ENCODE data around the gene PLCG1.
"Not testable (repeated sequence)": the region's sequence is repeated elsewhere in the genome, so short reads cannot be mapped to it uniquely, and the experiment has no call there.

The PLCG1 gene

DNA sequence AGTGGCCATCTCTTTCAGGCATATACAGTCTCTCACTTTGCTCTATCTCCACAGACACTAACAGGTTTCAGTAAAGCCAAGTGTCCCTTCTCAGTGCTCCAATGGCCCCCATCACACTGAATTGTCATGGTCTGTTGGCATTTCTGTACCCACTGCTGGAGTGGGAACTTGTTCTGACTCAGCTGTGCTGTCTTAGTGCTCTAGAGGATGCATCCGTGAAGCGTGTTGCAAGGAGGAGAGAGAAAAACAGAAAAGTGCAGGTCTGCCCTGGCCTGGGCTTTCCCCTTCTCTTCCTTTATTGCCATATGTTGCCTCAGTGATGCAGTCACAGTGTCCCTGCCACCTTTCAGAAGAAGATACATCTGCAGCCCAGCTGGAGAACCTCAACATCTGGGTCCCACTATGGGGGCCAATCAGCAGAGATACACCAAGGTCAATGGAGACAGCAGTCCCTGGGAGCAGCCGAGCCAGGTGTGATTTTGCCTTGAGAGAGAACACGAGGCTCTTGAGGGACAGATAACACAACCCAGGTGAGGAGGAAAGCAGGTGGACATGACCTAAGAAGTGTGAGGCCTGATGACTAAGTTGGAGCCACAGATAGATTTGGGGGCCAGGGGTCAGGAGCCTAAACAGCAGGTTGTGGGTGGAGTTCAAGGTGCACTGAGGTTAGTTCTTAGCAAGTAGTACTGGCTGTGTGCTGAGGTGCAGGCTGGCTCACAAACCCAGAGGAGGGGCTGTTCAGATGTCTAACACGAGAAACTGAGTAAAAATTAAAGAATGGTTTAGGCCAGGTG lies 5.6 kb upstream of the PLCG1 start:
- H3K9me3 ChIP-seq (ENCODE audit: insufficient read depth, low read length) = no peaks in the 10 kb centered on the region
- TF ChIP-seq, protein P1, sequence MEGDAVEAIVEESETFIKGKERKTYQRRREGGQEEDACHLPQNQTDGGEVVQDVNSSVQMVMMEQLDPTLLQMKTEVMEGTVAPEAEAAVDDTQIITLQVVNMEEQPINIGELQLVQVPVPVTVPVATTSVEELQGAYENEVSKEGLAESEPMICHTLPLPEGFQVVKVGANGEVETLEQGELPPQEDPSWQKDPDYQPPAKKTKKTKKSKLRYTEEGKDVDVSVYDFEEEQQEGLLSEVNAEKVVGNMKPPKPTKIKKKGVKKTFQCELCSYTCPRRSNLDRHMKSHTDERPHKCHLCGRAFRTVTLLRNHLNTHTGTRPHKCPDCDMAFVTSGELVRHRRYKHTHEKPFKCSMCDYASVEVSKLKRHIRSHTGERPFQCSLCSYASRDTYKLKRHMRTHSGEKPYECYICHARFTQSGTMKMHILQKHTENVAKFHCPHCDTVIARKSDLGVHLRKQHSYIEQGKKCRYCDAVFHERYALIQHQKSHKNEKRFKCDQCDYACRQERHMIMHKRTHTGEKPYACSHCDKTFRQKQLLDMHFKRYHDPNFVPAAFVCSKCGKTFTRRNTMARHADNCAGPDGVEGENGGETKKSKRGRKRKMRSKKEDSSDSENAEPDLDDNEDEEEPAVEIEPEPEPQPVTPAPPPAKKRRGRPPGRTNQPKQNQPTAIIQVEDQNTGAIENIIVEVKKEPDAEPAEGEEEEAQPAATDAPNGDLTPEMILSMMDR (IDR thresholded peaks at IDR 0.05; ENCODE audit: insufficient read depth, low read length, poor library complexity, severe bottlenecking) = no peak
- no peak for TF ChIP-seq EZH2phosphoT487 (conservative IDR thresholded peaks at IDR 0.05; ENCODE audit: low read length)
- H2AFZ ChIP-seq (ENCODE audit: low read depth, low read length, severe bottlenecking) = no peak overlapping the region
- H3K27me3 ChIP-seq (ENCODE audit: low read length) = no peaks in the 10 kb centered on the region
- no peak overlapping the region for H3K4me2 ChIP-seq (ENCODE audit: low read depth, low read length, poor library complexity, severe bottlenecking)
- H3K9ac ChIP-seq (ENCODE audit: low read length) = no peak overlapping the region
- H3F3A ChIP-seq (ENCODE audit: insufficient read depth) = peaks cover 3% of the 10 kb centered on the region; the same call in 1 of the 2 replicates
- H3K79me2 ChIP-seq (ENCODE audit: insufficient read depth, low read length) = no peaks in the 10 kb centered on the region
- H3K9me2 ChIP-seq (replicated peaks; ENCODE audit: insufficient read depth, low read length) = no peaks in the 10 kb centered on the region
- no peak overlapping the region for H3K4me3 ChIP-seq (ENCODE audit: insufficient read depth, low read length, poor library complexity, severe bottlenecking)
- H3K27ac ChIP-seq (ENCODE audit: low read depth, low read length) = no peak overlapping the region
- no peaks in the 10 kb centered on the region for H4K20me1 ChIP-seq (ENCODE audit: low read depth, low read length)
- no peaks in the 10 kb centered on the region for H3K36me3 ChIP-seq (ENCODE audit: low read length)

DNA sequence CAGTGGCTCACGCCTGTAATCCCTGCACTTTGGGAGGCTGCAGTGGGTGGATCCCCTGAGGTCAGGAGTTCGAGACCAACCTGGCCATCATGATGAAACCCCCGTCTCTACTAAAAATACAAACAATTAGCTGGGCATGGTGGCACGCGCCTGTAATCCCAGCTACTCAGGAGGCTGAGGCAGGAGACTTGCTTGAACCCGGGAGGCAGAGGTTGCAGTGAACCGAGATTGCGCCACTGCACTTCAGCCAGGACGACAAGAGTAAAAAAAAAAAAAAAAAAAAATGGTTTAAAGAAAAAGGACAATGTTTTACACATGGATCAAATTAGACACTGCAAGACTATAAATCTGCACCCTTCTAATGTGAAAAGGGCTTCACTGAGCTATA lies 5.0 kb upstream of the PLCG1 start:
- H4K20me1 ChIP-seq (ENCODE audit: low read depth, low read length); H3K27me3 ChIP-seq (ENCODE audit: low read length); H3K27ac ChIP-seq (ENCODE audit: low read depth, low read length); H3K79me2 ChIP-seq (ENCODE audit: insufficient read depth, low read length); H3K9ac ChIP-seq (ENCODE audit: low read length); H3K36me3 ChIP-seq (ENCODE audit: low read length); H3K9me2 ChIP-seq (replicated peaks; ENCODE audit: insufficient read depth, low read length); H3K4me2 ChIP-seq (ENCODE audit: low read depth, low read length, poor library complexity, severe bottlenecking); H3F3A ChIP-seq (ENCODE audit: insufficient read depth); H2AFZ ChIP-seq (ENCODE audit: low read depth, low read length, severe bottlenecking); H3K4me3 ChIP-seq (ENCODE audit: insufficient read depth, low read length, poor library complexity, severe bottlenecking); H3K9me3 ChIP-seq (ENCODE audit: insufficient read depth, low read length): not testable (repeated sequence)

DNA sequence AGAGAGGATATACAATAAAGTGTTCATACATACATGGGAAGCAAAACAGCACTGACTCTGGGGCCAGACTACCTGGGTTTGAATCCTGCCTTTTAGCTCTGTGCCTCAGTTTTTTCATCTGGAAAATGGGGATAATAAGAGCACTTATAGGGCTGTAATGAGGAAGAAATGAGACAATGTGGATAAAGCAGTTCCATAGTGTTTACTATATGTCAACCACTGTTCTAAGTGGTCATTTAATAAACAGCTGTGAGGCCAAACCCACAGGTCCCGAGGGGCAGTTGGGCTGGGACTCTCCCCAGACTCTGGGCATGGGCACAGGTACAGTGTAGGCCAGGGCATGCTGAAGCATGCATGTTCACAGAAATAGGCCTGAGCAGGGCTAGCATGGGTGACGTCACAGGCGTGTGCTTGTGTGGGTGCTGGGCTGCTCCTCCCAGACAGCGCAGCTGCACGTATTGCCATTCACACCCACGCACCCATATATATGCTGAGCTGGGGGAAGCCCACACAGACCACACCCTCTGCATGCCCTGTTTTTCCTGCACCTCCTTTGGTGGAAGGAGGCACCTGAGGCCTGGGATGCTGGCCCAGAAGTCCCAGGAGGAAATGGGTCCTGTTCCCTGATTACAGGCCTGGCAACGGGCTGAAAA lies 3.5 kb upstream of the PLCG1 start:
- Histone ChIP-seq H3K4me3 (ENCODE audit: insufficient read depth, low read length, poor library complexity, severe bottlenecking) (no peak overlapping the region), H3K36me3 (ENCODE audit: low read length) (no peaks in the 10 kb centered on the region), H2AFZ (ENCODE audit: low read depth, low read length, severe bottlenecking) (no peak overlapping the region), H3K9me2 (replicated peaks; ENCODE audit: insufficient read depth, low read length) (no peaks in the 10 kb centered on the region), H3K4me2 (ENCODE audit: low read depth, low read length, poor library complexity, severe bottlenecking) (no peak overlapping the region), H4K20me1 (ENCODE audit: low read depth, low read length) (no peaks in the 10 kb centered on the region), H3K79me2 (ENCODE audit: insufficient read depth, low read length) (0 out of 2 replicates have a peak, but pooled peaks cover 8% of the 10 kb centered on the region), H3F3A (ENCODE audit: insufficient read depth) (peaks cover 8% of the 10 kb centered on the region; the same call in 1 of the 2 replicates), H3K9me3 (ENCODE audit: insufficient read depth, low read length) (no peaks in the 10 kb centered on the region), H3K27ac (ENCODE audit: low read depth, low read length) (no peak overlapping the region), H3K27me3 (ENCODE audit: low read length) (no peaks in the 10 kb centered on the region), H3K9ac (ENCODE audit: low read length) (no peak overlapping the region)
- TF ChIP-seq EZH2phosphoT487 (conservative IDR thresholded peaks at IDR 0.05; ENCODE audit: low read length) = no peak
- TF ChIP-seq, protein P1 (IDR thresholded peaks at IDR 0.05; ENCODE audit: insufficient read depth, low read length, poor library complexity, severe bottlenecking) = no peak

Data from SU-DHL-6 (cell line).